Measurements from ENCODE around the gene DICER1.

DNA sequence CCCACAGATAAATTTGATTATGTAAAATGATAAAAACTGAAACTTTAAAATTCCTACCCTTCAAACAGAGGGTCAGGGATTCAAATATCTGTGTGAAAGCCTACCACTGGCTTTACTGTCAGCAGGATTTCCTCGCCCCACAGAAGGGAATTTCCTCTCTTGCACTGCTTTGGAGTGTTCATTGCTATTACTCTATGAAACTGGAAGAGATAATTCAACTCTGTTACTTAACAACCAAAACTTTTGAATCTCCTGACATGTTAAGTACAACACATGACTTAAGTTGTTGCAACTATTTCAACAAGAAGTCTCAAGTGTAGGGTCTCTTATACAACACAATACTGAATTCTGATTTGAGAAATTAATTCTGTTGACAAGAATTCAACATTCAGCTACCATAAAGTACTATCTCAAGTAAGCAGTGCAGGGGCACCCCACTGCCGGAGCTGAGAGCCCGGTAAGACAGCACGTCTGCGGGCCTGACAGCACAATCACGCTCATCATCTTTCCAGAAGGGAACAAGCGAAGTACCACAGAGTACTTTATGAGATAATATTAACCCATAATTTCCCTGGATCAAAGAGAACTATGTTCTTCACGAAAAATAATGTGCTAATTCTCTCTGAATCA, 22.9 kb downstream of the DICER1 start:
- TF ChIP-seq, protein P1, sequence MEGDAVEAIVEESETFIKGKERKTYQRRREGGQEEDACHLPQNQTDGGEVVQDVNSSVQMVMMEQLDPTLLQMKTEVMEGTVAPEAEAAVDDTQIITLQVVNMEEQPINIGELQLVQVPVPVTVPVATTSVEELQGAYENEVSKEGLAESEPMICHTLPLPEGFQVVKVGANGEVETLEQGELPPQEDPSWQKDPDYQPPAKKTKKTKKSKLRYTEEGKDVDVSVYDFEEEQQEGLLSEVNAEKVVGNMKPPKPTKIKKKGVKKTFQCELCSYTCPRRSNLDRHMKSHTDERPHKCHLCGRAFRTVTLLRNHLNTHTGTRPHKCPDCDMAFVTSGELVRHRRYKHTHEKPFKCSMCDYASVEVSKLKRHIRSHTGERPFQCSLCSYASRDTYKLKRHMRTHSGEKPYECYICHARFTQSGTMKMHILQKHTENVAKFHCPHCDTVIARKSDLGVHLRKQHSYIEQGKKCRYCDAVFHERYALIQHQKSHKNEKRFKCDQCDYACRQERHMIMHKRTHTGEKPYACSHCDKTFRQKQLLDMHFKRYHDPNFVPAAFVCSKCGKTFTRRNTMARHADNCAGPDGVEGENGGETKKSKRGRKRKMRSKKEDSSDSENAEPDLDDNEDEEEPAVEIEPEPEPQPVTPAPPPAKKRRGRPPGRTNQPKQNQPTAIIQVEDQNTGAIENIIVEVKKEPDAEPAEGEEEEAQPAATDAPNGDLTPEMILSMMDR (IDR thresholded peaks at IDR 0.05; ENCODE audit: low read length): no peak
- TF ChIP-seq EZH2 (optimal IDR thresholded peaks at IDR 0.05; ENCODE audit: low read depth, low read length) (no peak), EZH2phosphoT487 (IDR thresholded peaks at IDR 0.05; ENCODE audit: low read length) (no peak)

All from MM.1S (cell line).